ENCODE data around the gene RAP2B.
"Not testable (repeated sequence)": the region's sequence is repeated elsewhere in the genome, so short reads cannot be mapped to it uniquely, and the experiment has no call there.

The RAP2B gene

GRCh38 chr3:153161714-153162512 lies at the start of gene RAP2B:
Gene RAP2B, plus strand, starts transcription at chr3:153162226. Its CDS starts 468 bp downstream, at chr3:153162694.
- peak; percentile 90 to 92 for DNase-seq (ENCODE audit: low read depth in 2 of 2, low spot score in 1 of 2)

GRCh38 chr3:153113541-153113940 lies 48.5 kb upstream of the RAP2B start:
- DNase-seq (ENCODE audit: low read depth in 2 of 2, low spot score in 1 of 2) = no peak

GRCh38 chr3:153114270-153114669 lies 47.8 kb upstream of the RAP2B start:
- not testable (repeated sequence) for DNase-seq (ENCODE audit: low read depth in 2 of 2, low spot score in 1 of 2)

- DNase-seq (ENCODE audit: low read depth in 2 of 2, low spot score in 1 of 2) = no peak
Measured at GRCh38 chr3:153115326-153115725, 46.7 kb upstream of the RAP2B start.

GRCh38 chr3:153127788-153128187 lies 34.2 kb upstream of the RAP2B start:
- no peak for DNase-seq (ENCODE audit: low read depth in 2 of 2, low spot score in 1 of 2)

- DNase-seq (ENCODE audit: low read depth in 2 of 2, low spot score in 1 of 2) = no peak
Measured at GRCh38 chr3:153129426-153129825, 32.6 kb upstream of the RAP2B start.

- DNase-seq (ENCODE audit: low read depth in 2 of 2, low spot score in 1 of 2) = no peak
Measured at GRCh38 chr3:153129866-153130265, 32.2 kb upstream of the RAP2B start.

- DNase-seq (ENCODE audit: low read depth in 2 of 2, low spot score in 1 of 2) = no peak
Measured at GRCh38 chr3:153130312-153130977, 31.6 kb upstream of the RAP2B start.

GRCh38 chr3:153137626-153138025 lies 24.4 kb upstream of the RAP2B start:
- no peak for DNase-seq (ENCODE audit: low read depth in 2 of 2, low spot score in 1 of 2)

- DNase-seq (ENCODE audit: low read depth in 2 of 2, low spot score in 1 of 2) = no peak
Measured at GRCh38 chr3:153138276-153139210, 23.5 kb upstream of the RAP2B start.

- no peak for DNase-seq (ENCODE audit: low read depth in 2 of 2, low spot score in 1 of 2)
Measured at GRCh38 chr3:153142961-153143360, 19.1 kb upstream of the RAP2B start.

- no peak for DNase-seq (ENCODE audit: low read depth in 2 of 2, low spot score in 1 of 2)
Measured at GRCh38 chr3:153144071-153144470, 18.0 kb upstream of the RAP2B start.

- DNase-seq (ENCODE audit: low read depth in 2 of 2, low spot score in 1 of 2) = no peak
Measured at GRCh38 chr3:153144779-153145178, 17.2 kb upstream of the RAP2B start.

- DNase-seq (ENCODE audit: low read depth in 2 of 2, low spot score in 1 of 2) = no peak
Measured at GRCh38 chr3:153145454-153145853, 16.6 kb upstream of the RAP2B start.

- no peak for DNase-seq (ENCODE audit: low read depth in 2 of 2, low spot score in 1 of 2)
Measured at GRCh38 chr3:153146191-153147053, 15.6 kb upstream of the RAP2B start.

GRCh38 chr3:153150991-153151390 lies 11.0 kb upstream of the RAP2B start:
- no peak for DNase-seq (ENCODE audit: low read depth in 2 of 2, low spot score in 1 of 2)

- not testable (repeated sequence) for DNase-seq (ENCODE audit: low read depth in 2 of 2, low spot score in 1 of 2)
Measured at GRCh38 chr3:153155786-153156185, 6.2 kb upstream of the RAP2B start.

- DNase-seq (ENCODE audit: low read depth in 2 of 2, low spot score in 1 of 2) = no peak
Measured at GRCh38 chr3:153158189-153158588, 3.8 kb upstream of the RAP2B start.

GRCh38 chr3:153158961-153159735 lies 2.9 kb upstream of the RAP2B start:
- DNase-seq (ENCODE audit: low read depth in 2 of 2, low spot score in 1 of 2) = no peak

Data from stimulated activated CD8-positive, alpha-beta memory T cell treated with anti-CD3 and anti-CD28 coated beads, Interleukin-4, amount 100 ng/mL, for 4 hours (primary cell).